ENCODE data around the gene DNAH1. TPM values are rescaled to one million over a fixed set of nuclear protein-coding genes. Genes with fewer than 3 reads are reported as not detected.

Gene DNAH1
- total and polyA plus RNA-seq, 2 donors (not counting 1 experiment from before 2014, with no cell fraction given) = 47.2 to 59.2 TPM

GRCh38 chr3:52341123-52341522 lies 25.0 kb downstream of the DNAH1 start:
- H3K9me3 Mint-ChIP-seq (ENCODE audit: insufficient read depth) = no peaks in the 10 kb centered on the region
- TF ChIP-seq CTCF (IDR thresholded peaks at IDR 0.05) (no peak), EZH2 (IDR thresholded peaks at IDR 0.05; ENCODE audit: borderline replicate concordance, insufficient read depth, low read depth, low read length, poor library complexity, severe bottlenecking) (no peak)
- POLR2A ChIA-PET = interaction anchor here (0.6 to 0.7 kb wide), 3 partner anchors 51 to 110 kb away, joined by 4 to 16 read pairs (median 9); no protein-coding TSS in a partner anchor
- H3K9me3 ChIP-seq (ENCODE audit: control extremely low read depth in 1 of 3, control insufficient read depth in 2 of 3, insufficient read depth in 1 of 3, low read length in 2 of 3) = no peaks in the 10 kb centered on the region
- H3K27ac ChIP-seq (ENCODE audit: low read length in 2 of 2) = no peak overlapping the region
- H3K4me1 ChIP-seq (ENCODE audit: control insufficient read depth in 2 of 2, insufficient read depth in 2 of 2, low read length in 2 of 2) = no peaks in the 10 kb centered on the region
- no peak overlapping the region for H3K4me2 ChIP-seq (replicated peaks; ENCODE audit: low read depth, low read length, poor library complexity, severe bottlenecking)
- peaks cover 13% of the 10 kb centered on the region for H3K79me2 ChIP-seq (ENCODE audit: control insufficient read depth, insufficient read depth, low read length)
- H4K20me1 ChIP-seq (ENCODE audit: control insufficient read depth, insufficient read depth, low read length, poor library complexity, severe bottlenecking) = no peaks in the 10 kb centered on the region
- H3K9ac ChIP-seq (ENCODE audit: low read length) = no peak overlapping the region
- H3K4me3 Mint-ChIP-seq = no peak overlapping the region
- H3K27ac Mint-ChIP-seq = no peak overlapping the region
- CTCF ChIA-PET = interaction anchor here (1.3 to 9.5 kb wide), 7 partner anchors 34 to 340 kb away, joined by 3 to 352 read pairs (median 13); partner anchors contain the start of genes GLYCTK, TLR9 and TWF2
- H3K4me3 ChIP-seq (ENCODE audit: control extremely low read depth in 1 of 5, extremely low read depth in 1 of 5, insufficient read depth in 1 of 5, low read depth in 2 of 5, low read length in 4 of 5) = no peak overlapping the region
- H3K4me1 Mint-ChIP-seq = peaks cover 3% of the 10 kb centered on the region
- H3K27me3 Mint-ChIP-seq = no peaks in the 10 kb centered on the region
- no peaks in the 10 kb centered on the region for H3K27me3 ChIP-seq (replicated peaks in 1 of 4; ENCODE audit: control extremely low read depth in 1 of 4, control insufficient read depth in 3 of 4, insufficient read depth in 4 of 4, low read length in 3 of 4)
- DNase-seq (no peak), ATAC-seq (ENCODE audit: low read depth) (no peak)
- intact Hi-C loops (cut with micrococcal nuclease) = no loop called here
- H2AFZ ChIP-seq (ENCODE audit: insufficient read depth, low read depth, low read length, poor library complexity, severe bottlenecking) = no peak overlapping the region
- 94% methylated on average over 5 of the region's 5 CpGs for WGBS (ENCODE audit: insufficient coverage)
- H3K36me3 ChIP-seq (replicated peaks in 1 of 2; ENCODE audit: control extremely low read depth in 1 of 2, control insufficient read depth in 1 of 2, extremely low read depth in 1 of 2, insufficient read depth in 2 of 2, low read length in 1 of 2) = peaks cover 4 to 10% of the 10 kb centered on the region in 2 experiments

GRCh38 chr3:52343946-52344600 lies 28.0 kb downstream of the DNAH1 start:
- Mint-ChIP-seq H3K4me3 (no peak overlapping the region), H3K27me3 (no peaks in the 10 kb centered on the region), H3K4me1 (peaks cover 3% of the 10 kb centered on the region), H3K9me3 (ENCODE audit: insufficient read depth) (no peaks in the 10 kb centered on the region), H3K27ac (no peak overlapping the region)
- Histone ChIP-seq H3K27ac (ENCODE audit: low read length in 2 of 2) (no peak overlapping the region), H3K36me3 (replicated peaks in 1 of 2; ENCODE audit: control extremely low read depth in 1 of 2, control insufficient read depth in 1 of 2, extremely low read depth in 1 of 2, insufficient read depth in 2 of 2, low read length in 1 of 2) (peaks cover 2 to 18% of the 10 kb centered on the region in 2 experiments), H4K20me1 (ENCODE audit: control insufficient read depth, insufficient read depth, low read length, poor library complexity, severe bottlenecking) (no peaks in the 10 kb centered on the region), H3K79me2 (ENCODE audit: control insufficient read depth, insufficient read depth, low read length) (peaks cover 13% of the 10 kb centered on the region), H3K4me3 (ENCODE audit: control extremely low read depth in 1 of 5, extremely low read depth in 1 of 5, insufficient read depth in 1 of 5, low read depth in 2 of 5, low read length in 4 of 5) (no peak overlapping the region), H3K9me3 (ENCODE audit: control extremely low read depth in 1 of 3, control insufficient read depth in 2 of 3, insufficient read depth in 1 of 3, low read length in 2 of 3) (no peaks in the 10 kb centered on the region), H3K4me1 (ENCODE audit: control insufficient read depth in 2 of 2, insufficient read depth in 2 of 2, low read length in 2 of 2) (no peaks in the 10 kb centered on the region), H3K4me2 (replicated peaks; ENCODE audit: low read depth, low read length, poor library complexity, severe bottlenecking) (no peak overlapping the region), H2AFZ (ENCODE audit: insufficient read depth, low read depth, low read length, poor library complexity, severe bottlenecking) (no peak overlapping the region), H3K9ac (ENCODE audit: low read length) (no peak overlapping the region), H3K27me3 (replicated peaks in 1 of 4; ENCODE audit: control extremely low read depth in 1 of 4, control insufficient read depth in 3 of 4, insufficient read depth in 4 of 4, low read length in 3 of 4) (no peaks in the 10 kb centered on the region)
- ChIA-PET POLR2A (no interaction called here), CTCF (interaction anchor here (1.1 kb wide), 1 partner anchor 123 kb away, joined by 3 read pairs; no protein-coding TSS in a partner anchor)
- 96% methylated on average over 8 of the region's 11 CpGs for WGBS (ENCODE audit: insufficient coverage)
- ATAC-seq (ENCODE audit: low read depth) (no peak), DNase-seq (no peak)
- intact Hi-C loops (cut with micrococcal nuclease) = no loop called here
- TF ChIP-seq CTCF (IDR thresholded peaks at IDR 0.05) = no peak
- TF ChIP-seq EZH2 (IDR thresholded peaks at IDR 0.05; ENCODE audit: borderline replicate concordance, insufficient read depth, low read depth, low read length, poor library complexity, severe bottlenecking) = no peak
